Transverse colon (tissue), 4 donors: ENCODE measurements around the gene ENTR1. TPM values are rescaled to one million over a fixed set of nuclear protein-coding genes. Genes with fewer than 3 reads are reported as not detected.

Experiments
- DNase-seq: peaks from one replicate; pipeline ENCODE4 v3.0.0-alpha.2; 2019
- H3K27ac ChIP-seq, 4 donors: fragments of 200-600 bp; sonication (generic); 2 replicates each; pipeline ENCODE4 v1.5.1; 2016 to 2018; ENCODE audit warnings: inconsistent platforms in 4 of 4
- H3K27me3 ChIP-seq: fragments of 200-600 bp; sonication (generic); 2 replicates; pipeline ENCODE4 v1.5.1; 2017; ENCODE audit warnings: inconsistent platforms
- H3K36me3 ChIP-seq, 4 donors: fragments of 200-600 bp; sonication (generic); 2 replicates each; pipeline ENCODE4 v1.5.1; 2017 to 2019; ENCODE audit warnings: inconsistent platforms in 4 of 4
- H3K4me1 ChIP-seq, 4 donors: fragments of 200-600 bp; sonication (generic); 2 replicates each; pipeline ENCODE4 v1.5.1; 2017 to 2020; ENCODE audit warnings: inconsistent platforms in 4 of 4
- H3K4me3 ChIP-seq, 4 donors: fragments of 200-600 bp; sonication (generic); 1 replicate in 1 of 4; 2 replicates in 3 of 4; pipeline versions ENCODE4 v1.5.1 to v1.6.1; 2017 to 2019; ENCODE audit warnings: inconsistent platforms in 4 of 4
- H3K9me3 ChIP-seq, 2 donors: fragments of 200-600 bp; sonication (generic); 2 replicates each; pipeline ENCODE4 v1.5.1; 2017 to 2019; ENCODE audit warnings: inconsistent platforms in 2 of 2
- CTCF ChIP-seq, 5 experiments: fragments of 200-600 bp in 3 of 5; fragments of 450-650 bp in 2 of 5; sonication (generic) in 3 of 5; IDR thresholded peaks; 1 replicate in 2 of 5; 2 replicates in 3 of 5; pipeline ENCODE4 v1.5.1; 2016 to 2017; ENCODE audit warnings: antibody characterized with exemption in 5 of 5, inconsistent platforms in 3 of 5, mild to moderate bottlenecking in 2 of 5, moderate library complexity in 1 of 5
- EP300 ChIP-seq: sonication (generic); formaldehyde crosslinking; IDR thresholded peaks from one replicate; pipeline ENCODE4 v1.6.1; 2017; ENCODE audit warnings: antibody characterized with exemption, low read depth
- POLR2A ChIP-seq: fragments of 450-650 bp; IDR thresholded peaks from one replicate; pipeline ENCODE4 v1.6.1; 2016; ENCODE audit warnings: antibody characterized with exemption, mild to moderate bottlenecking, moderate library complexity
- POLR2AphosphoS5 ChIP-seq, 3 donors: sonication (generic); formaldehyde crosslinking; IDR thresholded peaks; one replicate each; pipeline ENCODE4 v1.6.1; 2016; ENCODE audit warnings: antibody characterized with exemption in 3 of 3
- WGBS, 2 donors: methylation state at CpG; one replicate each; pipeline ENCODE4 v1.1.5; 2018; ENCODE audit warnings: low coverage in 1 of 2; 5-methylcytosine and 5-hydroxymethylcytosine counted together
- in situ Hi-C, 4 donors: fragments of 200-750 bp; cut with MboI; loops; one replicate each; pipeline versions ENCODE4 v1.15.0 to v1.15.1; 2017; ENCODE audit warnings: low sequenced_read_pairs in 3 of 4, low pct_ligation_motif_present in 1 of 4, low pct_unique_long_range_greater_than_20kb in 1 of 4
- intact Hi-C: fragments of 100-400 bp; cut with DNase I; formaldehyde crosslinking; loops from one replicate; pipeline ENCODE4 v1.15.1; 2023; ENCODE audit warnings: low total_unique reads
- total RNA-seq, 4 donors: library from RNA; depleted of rRNA; stranded (reverse); fragments of >200 nt; gene quantifications; one replicate each; pipeline ENCODE4 v1.1.0, GENCODE V29; 2016

ENTR1 gene
- total RNA-seq, 4 donors from 2014 or later: 23.6 to 74.6 (median 40.9) TPM

- TF ChIP-seq POLR2A (no peak), EP300 (no peak)
- H3K9me3 ChIP-seq: no peaks in the 10 kb centered on the region
- no peak for DNase-seq
- no peaks in the 10 kb centered on the region for H3K27me3 ChIP-seq
- 87 to 100% methylated on average over 8 to 27 of the region's 27 CpGs for WGBS, 2 donors
- no peak overlapping the region for H3K27ac ChIP-seq
- H3K4me1 ChIP-seq: no peaks in the 10 kb centered on the region
- in situ Hi-C loops (no loop called here), intact Hi-C loops (no loop called here)
- H3K4me3 ChIP-seq: no peak overlapping the region
- H3K36me3 ChIP-seq: peaks cover 0 to 35% (median 12%) of the 10 kb centered on the region in 4 donors
Measured at GRCh38 chr9:136424750-136425362, 14.4 kb upstream of the ENTR1 start.

- intact Hi-C loops: no loop called here
- Histone ChIP-seq H3K36me3 (peaks cover 0 to 48% (median 17%) of the 10 kb centered on the region in 4 donors), H3K4me1 (no peaks in the 10 kb centered on the region), H3K4me3 (no peak overlapping the region), H3K9me3 (no peaks in the 10 kb centered on the region), H3K27me3 (no peaks in the 10 kb centered on the region), H3K27ac (no peak overlapping the region)
- in situ Hi-C loops: no loop called here
- WGBS, 2 donors: 80 to 97% methylated on average over 3 to 35 of the region's 43 CpGs
- no peak for DNase-seq
- TF ChIP-seq EP300 (no peak), CTCF (IDR thresholded peaks at IDR 0.05) (no peak), POLR2AphosphoS5 (IDR thresholded peaks at IDR 0.05) (no peak), POLR2A (no peak)
Measured at GRCh38 chr9:136423432-136424146, 13.2 kb upstream of the ENTR1 start.

- H3K27me3 ChIP-seq: no peaks in the 10 kb centered on the region
- no peak for DNase-seq
- intact Hi-C loops (no loop called here), in situ Hi-C loops (no loop called here)
- no peaks in the 10 kb centered on the region for H3K4me1 ChIP-seq
- peaks cover 0 to 55% (median 20%) of the 10 kb centered on the region in 4 donors for H3K36me3 ChIP-seq
- H3K27ac ChIP-seq: no peak overlapping the region
- 93% methylated on average over 26 of the region's 26 CpGs; no CpG with 5 or more reads in 1 of the 2 donors for WGBS, 2 donors
- H3K9me3 ChIP-seq: no peaks in the 10 kb centered on the region
- H3K4me3 ChIP-seq: no peak overlapping the region
- TF ChIP-seq EP300 (no peak), POLR2A (no peak), POLR2AphosphoS5 (IDR thresholded peaks at IDR 0.05) (no peak), CTCF (IDR thresholded peaks at IDR 0.05) (no peak)
Measured at GRCh38 chr9:136422876-136423275, 12.5 kb upstream of the ENTR1 start.

- in situ Hi-C loops: no loop called here
- H3K9me3 ChIP-seq: no peaks in the 10 kb centered on the region
- H3K4me1 ChIP-seq: no peaks in the 10 kb centered on the region
- 80% methylated on average over 9 of the region's 21 CpGs; no CpG with 5 or more reads in 1 of the 2 donors for WGBS, 2 donors
- no peaks in the 10 kb centered on the region for H3K27me3 ChIP-seq
- H3K36me3 ChIP-seq: peaks cover 0 to 66% (median 25%) of the 10 kb centered on the region in 4 donors
- TF ChIP-seq POLR2A (no peak), CTCF (IDR thresholded peaks at IDR 0.05) (no peak), EP300 (no peak), POLR2AphosphoS5 (IDR thresholded peaks at IDR 0.05) (no peak)
- no peak for DNase-seq
- intact Hi-C loops: no loop called here
- no peak overlapping the region for H3K4me3 ChIP-seq
- no peak overlapping the region for H3K27ac ChIP-seq
Measured at GRCh38 chr9:136421791-136422190, 11.4 kb upstream of the ENTR1 start.
